ENCODE data around the gene HELZ2. TPM values are rescaled to one million over a fixed set of nuclear protein-coding genes. Genes with fewer than 3 reads are reported as not detected.

Gene HELZ2
- total RNA-seq, 1 donor from 2014 or later = 188 TPM

GRCh38 chr20:63611646-63612045 lies 37.6 kb upstream of the HELZ2 start:
- H3K9ac ChIP-seq (ENCODE audit: low read length) = no peak overlapping the region
- Mint-ChIP-seq H3K27me3 (ENCODE audit: low read depth, unreplicated experiment) (no peaks in the 10 kb centered on the region), H3K36me3 (ENCODE audit: low read depth, unreplicated experiment) (peaks cover 11% of the 10 kb centered on the region), H3K27ac (ENCODE audit: unreplicated experiment) (no peak overlapping the region), H3K4me1 (ENCODE audit: low read depth, unreplicated experiment) (peaks cover 7% of the 10 kb centered on the region), H3K4me3 (ENCODE audit: unreplicated experiment) (no peak overlapping the region), H3K9me3 (ENCODE audit: unreplicated experiment) (no peaks in the 10 kb centered on the region)
- FAIRE-seq (no peak), DNase-seq (ENCODE audit: low read depth) (no peak)
- H3K79me2 ChIP-seq (ENCODE audit: insufficient read depth, low read length) = peaks cover 19% of the 10 kb centered on the region
- no peak for TF ChIP-seq CTCF (IDR thresholded peaks at IDR 0.05; ENCODE audit: insufficient read depth, low read depth, low read length)
- TF ChIP-seq EZH2 (IDR thresholded peaks at IDR 0.05; ENCODE audit: insufficient read depth, low read length) = no peak
- peaks cover 30% of the 10 kb centered on the region for H4K20me1 ChIP-seq (ENCODE audit: insufficient read depth, low read length)
- no peaks in the 10 kb centered on the region for H3K27me3 ChIP-seq (ENCODE audit: insufficient read depth, low read length)
- no peaks in the 10 kb centered on the region for H3K36me3 ChIP-seq (ENCODE audit: insufficient read depth, low read length)
- no peaks in the 10 kb centered on the region for H3K4me1 ChIP-seq (ENCODE audit: insufficient read depth, low read length)
- H3K4me3 ChIP-seq (ENCODE audit: insufficient read depth, low read depth, low read length) = no peak overlapping the region
- no peaks in the 10 kb centered on the region for H3K9me3 ChIP-seq (ENCODE audit: insufficient read depth, low read depth, low read length)
- H3K27ac ChIP-seq (ENCODE audit: low read depth, low read length) = no peak overlapping the region
- no peak overlapping the region for H3K4me2 ChIP-seq (ENCODE audit: low read length)
- no peak overlapping the region for H2AFZ ChIP-seq (ENCODE audit: low read depth, low read length)

- Histone ChIP-seq H3K9ac (ENCODE audit: low read length) (no peak overlapping the region), H3K9me3 (ENCODE audit: insufficient read depth, low read depth, low read length) (no peaks in the 10 kb centered on the region), H3K79me2 (ENCODE audit: insufficient read depth, low read length) (peaks cover 21% of the 10 kb centered on the region), H2AFZ (ENCODE audit: low read depth, low read length) (no peak overlapping the region), H3K36me3 (ENCODE audit: insufficient read depth, low read length) (no peaks in the 10 kb centered on the region), H3K4me2 (ENCODE audit: low read length) (no peak overlapping the region), H3K4me3 (ENCODE audit: insufficient read depth, low read depth, low read length) (no peak overlapping the region), H3K27ac (ENCODE audit: low read depth, low read length) (no peak overlapping the region), H3K27me3 (ENCODE audit: insufficient read depth, low read length) (no peaks in the 10 kb centered on the region), H3K4me1 (ENCODE audit: insufficient read depth, low read length) (no peaks in the 10 kb centered on the region), H4K20me1 (ENCODE audit: insufficient read depth, low read length) (peaks cover 31% of the 10 kb centered on the region)
- H3K4me3 Mint-ChIP-seq (ENCODE audit: unreplicated experiment) = no peak overlapping the region
- H3K27ac Mint-ChIP-seq (ENCODE audit: unreplicated experiment) = no peak overlapping the region
- no peaks in the 10 kb centered on the region for H3K27me3 Mint-ChIP-seq (ENCODE audit: low read depth, unreplicated experiment)
- no peaks in the 10 kb centered on the region for H3K9me3 Mint-ChIP-seq (ENCODE audit: unreplicated experiment)
- no peak for FAIRE-seq
- peaks cover 7% of the 10 kb centered on the region for H3K4me1 Mint-ChIP-seq (ENCODE audit: low read depth, unreplicated experiment)
- DNase-seq (ENCODE audit: low read depth) = no peak
- TF ChIP-seq CTCF (IDR thresholded peaks at IDR 0.05; ENCODE audit: insufficient read depth, low read depth, low read length) (no peak), EZH2 (IDR thresholded peaks at IDR 0.05; ENCODE audit: insufficient read depth, low read length) (no peak)
- H3K36me3 Mint-ChIP-seq (ENCODE audit: low read depth, unreplicated experiment) = peaks cover 11% of the 10 kb centered on the region
These were observed 36.8 kb upstream of the HELZ2 start for GRCh38 chr20:63610581-63611435.

DNA sequence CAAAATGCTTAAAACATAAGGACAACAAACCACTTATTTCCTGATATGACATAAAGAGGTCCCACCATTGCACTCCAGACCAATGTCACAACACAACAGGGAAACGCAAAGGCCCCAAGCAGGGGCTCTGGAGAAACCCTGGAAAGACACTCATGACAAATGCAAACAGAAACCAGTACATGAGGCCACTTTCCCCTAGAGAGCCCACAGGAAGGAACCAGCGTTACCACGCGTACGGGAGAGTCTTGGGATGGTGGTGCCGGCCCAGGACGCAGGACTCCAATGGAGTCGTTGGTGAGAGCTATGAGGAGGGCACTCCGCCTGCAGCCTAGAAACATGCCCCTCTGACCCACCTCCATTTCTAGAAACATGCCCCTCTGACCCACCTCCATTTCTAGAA lies 32.6 kb upstream of the HELZ2 start:
- no peaks in the 10 kb centered on the region for H3K4me1 Mint-ChIP-seq (ENCODE audit: low read depth, unreplicated experiment)
- DNase-seq (ENCODE audit: low read depth) (no peak), FAIRE-seq (no peak)
- H3K27ac Mint-ChIP-seq (ENCODE audit: unreplicated experiment) = no peak overlapping the region
- H3K36me3 ChIP-seq (ENCODE audit: insufficient read depth, low read length) = peaks cover 6% of the 10 kb centered on the region
- H3K9me3 Mint-ChIP-seq (ENCODE audit: unreplicated experiment) = no peaks in the 10 kb centered on the region
- no peaks in the 10 kb centered on the region for H3K4me1 ChIP-seq (ENCODE audit: insufficient read depth, low read length)
- H2AFZ ChIP-seq (ENCODE audit: low read depth, low read length) = no peak overlapping the region
- peaks cover 19% of the 10 kb centered on the region for H4K20me1 ChIP-seq (ENCODE audit: insufficient read depth, low read length)
- H3K27ac ChIP-seq (ENCODE audit: low read depth, low read length) = no peak overlapping the region
- no peak overlapping the region for H3K4me2 ChIP-seq (ENCODE audit: low read length)
- H3K79me2 ChIP-seq (ENCODE audit: insufficient read depth, low read length) = peaks cover 18% of the 10 kb centered on the region
- H3K36me3 Mint-ChIP-seq (ENCODE audit: low read depth, unreplicated experiment) = peaks cover 5% of the 10 kb centered on the region
- no peak overlapping the region for H3K4me3 Mint-ChIP-seq (ENCODE audit: unreplicated experiment)
- H3K27me3 ChIP-seq (ENCODE audit: insufficient read depth, low read length) = no peaks in the 10 kb centered on the region
- H3K27me3 Mint-ChIP-seq (ENCODE audit: low read depth, unreplicated experiment) = no peaks in the 10 kb centered on the region
- H3K9me3 ChIP-seq (ENCODE audit: insufficient read depth, low read depth, low read length) = no peaks in the 10 kb centered on the region
- TF ChIP-seq EZH2 (IDR thresholded peaks at IDR 0.05; ENCODE audit: insufficient read depth, low read length) = no peak
- no peak overlapping the region for H3K4me3 ChIP-seq (ENCODE audit: insufficient read depth, low read depth, low read length)
- no peak overlapping the region for H3K9ac ChIP-seq (ENCODE audit: low read length)
